NCI-H345 (cell line): ENCODE measurements around the gene AFAP1L2.
"Not testable (repeated sequence)": the region's sequence is repeated elsewhere in the genome, so short reads cannot be mapped to it uniquely, and the experiment has no call there.

Experiments used
- DNase-seq: peaks from one replicate; lab custom pipeline; 2025; lab: John Stamatoyannopoulos, UW

Gene AFAP1L2

DNA sequence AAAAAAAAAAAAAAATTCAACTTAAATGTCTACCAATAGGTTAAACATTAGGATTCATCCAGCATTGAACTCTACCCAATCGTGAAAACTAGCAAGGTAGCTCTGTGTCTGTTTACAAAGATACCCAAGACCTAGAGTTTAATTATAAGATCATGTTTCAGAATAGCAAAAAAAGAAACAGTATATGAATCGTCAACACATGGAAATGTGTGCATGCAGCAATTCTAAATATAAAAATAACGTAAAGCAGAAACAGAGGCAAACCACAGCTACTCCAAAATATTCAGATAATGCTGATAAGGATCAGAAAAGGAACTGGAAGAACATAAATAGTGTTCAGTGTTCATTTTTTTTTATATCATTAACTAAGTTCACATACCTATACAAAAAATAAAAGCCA lies 68.7 kb downstream of the AFAP1L2 start:
- no peak for DNase-seq

DNA sequence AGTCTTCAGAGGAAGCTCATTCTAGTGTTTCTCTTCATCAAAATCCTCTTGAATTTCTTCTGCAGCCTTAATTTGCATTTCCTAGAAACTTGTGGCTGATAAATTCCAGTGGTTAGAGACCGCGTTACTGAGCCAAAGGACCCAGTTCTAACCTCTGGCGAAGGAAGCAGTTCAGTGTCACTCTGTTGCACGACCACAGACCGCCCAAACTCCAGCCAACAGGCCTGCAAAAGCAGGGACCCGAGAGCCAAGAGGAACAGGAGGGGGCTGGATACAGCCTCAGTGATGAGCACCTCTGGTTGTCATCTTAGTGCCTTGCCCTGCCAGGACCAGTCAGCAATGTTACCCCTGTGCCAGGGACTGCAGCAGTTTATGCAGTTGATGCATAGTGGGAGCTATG lies 70.0 kb downstream of the AFAP1L2 start:
- no peak for DNase-seq

DNA sequence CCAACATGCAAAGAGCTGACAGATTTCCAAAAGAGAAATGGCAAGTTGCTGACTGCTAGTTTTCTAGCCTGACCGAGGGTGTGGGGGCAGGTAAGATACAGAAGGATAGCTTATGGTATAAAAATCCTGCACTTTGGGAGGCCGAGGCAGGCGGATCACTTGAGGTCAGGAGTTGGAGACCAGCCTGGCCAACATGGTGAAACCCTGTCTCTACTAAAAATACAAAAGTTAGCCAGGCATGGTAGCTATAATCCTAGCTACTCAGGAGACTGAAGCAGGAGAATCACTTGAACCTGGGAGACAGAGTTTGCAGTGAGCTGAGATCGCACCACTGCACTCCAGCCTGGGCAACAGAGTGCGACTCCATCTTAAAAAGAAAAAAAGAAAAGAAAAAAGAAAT lies 70.9 kb downstream of the AFAP1L2 start:
- not testable (repeated sequence) for DNase-seq

DNA sequence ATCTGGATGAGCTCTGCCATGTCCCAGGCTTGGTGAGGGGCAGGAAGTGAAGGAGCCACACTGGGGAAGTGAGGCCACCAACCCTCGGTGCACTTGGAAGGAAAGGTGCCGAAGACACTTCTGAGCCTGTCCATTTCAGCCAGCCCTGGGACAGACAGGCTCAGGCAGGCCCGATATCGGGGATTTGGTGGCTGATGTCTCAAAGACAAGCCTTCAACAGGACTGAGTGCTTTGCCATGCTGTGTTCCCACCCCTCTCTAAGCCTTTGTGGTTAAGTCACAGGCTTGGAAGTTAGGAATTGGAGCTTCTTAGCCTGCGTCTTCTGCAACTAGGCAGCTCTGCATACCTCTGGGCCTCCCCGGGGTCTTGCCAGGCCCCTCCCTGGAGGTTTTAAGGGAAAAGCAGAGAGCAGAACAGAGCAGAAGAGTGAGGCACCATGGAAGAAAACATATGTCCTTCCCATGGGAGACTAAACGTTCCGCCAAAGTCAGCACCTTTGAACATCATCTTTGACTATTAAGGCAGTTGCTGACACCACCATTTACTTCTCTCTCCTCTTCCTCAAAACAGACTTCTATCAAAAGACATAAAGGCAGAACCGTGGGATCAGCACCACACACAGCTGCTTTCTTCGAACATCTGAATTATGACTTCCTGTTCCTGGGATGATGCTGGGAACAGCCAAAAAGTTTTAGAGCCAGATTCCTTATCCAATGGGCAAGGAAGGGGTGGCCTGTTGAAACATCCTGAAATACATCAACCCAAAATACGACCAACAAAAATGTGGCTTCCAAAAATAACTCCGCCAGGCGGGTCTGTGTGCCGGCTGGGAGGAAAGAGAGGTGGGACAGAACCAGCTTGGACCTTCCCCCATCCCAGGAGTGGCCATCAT lies 71.8 kb downstream of the AFAP1L2 start:
- DNase-seq = no peak

DNA sequence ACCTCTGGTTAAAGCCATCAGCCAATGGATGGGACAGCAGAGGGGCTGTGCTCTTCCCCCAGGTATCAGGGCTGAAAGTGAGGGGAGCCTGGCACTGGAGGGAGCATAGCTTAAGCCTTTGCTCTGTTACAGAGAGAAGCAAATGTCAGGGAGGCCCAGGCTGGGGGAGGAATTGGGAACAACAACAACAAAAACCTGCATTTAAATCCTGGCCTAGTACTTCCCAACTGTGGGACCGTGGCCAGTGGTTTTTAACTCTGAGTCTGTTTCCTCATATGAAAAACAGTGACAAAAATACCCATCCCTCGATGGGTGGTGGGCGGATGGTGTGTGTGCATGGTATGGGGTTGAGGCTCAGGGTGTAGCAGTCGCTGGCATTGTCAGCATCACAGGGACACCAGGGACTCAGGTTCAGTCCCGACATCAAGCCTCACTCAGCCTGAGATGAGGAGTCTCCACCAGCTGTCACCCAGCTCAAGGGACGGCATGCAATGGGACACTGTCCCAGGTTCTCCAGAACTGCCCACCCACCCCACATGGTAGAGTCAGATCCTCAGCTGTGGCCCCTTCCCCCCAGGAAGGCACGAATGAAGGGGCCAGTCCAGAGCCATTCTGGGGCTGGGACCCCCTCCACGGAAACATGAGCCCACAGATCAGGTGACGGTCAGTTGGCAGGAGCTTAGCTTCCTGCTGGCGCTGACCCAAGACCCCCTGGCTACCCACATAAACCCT lies 74.5 kb downstream of the AFAP1L2 start:
- no peak for DNase-seq

DNA sequence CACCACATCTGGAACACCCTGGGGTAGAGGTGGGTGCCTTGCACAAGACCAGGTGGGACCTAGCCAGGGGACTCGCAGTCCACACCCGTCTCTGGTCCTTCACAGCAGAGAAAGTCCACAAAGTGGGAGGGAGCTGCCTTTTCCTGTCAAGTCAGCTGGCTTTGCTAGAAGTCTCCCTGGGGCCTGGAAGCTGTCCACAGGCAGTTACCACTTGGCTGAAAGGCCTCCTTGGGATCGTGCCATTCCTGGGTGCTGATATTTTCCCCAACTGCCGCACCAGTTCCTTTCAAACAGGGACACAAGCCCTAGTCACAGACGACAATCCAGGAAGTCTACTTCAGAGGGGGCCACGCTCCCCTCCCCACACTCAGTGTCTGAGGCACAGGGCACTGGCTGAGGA lies 75.4 kb downstream of the AFAP1L2 start:
- no peak for DNase-seq

DNA sequence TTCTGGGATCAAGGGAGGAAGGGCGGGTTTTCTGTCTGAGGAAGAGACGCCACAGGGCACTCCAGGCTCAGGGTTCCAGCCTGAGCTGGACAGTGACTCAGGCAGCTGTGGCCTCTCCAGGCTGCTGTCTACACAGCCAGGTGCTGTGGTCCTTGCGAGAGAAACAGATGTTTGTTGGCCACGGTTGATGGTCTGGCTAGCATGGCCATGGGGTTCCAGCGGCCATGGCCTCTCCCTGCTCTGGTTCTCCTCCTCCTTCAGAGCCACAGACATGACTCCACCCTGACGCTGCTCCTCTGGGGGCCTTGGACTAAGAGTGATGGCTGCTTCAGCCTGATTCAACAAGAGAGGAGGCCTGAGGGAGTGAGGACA lies 75.9 kb downstream of the AFAP1L2 start:
- DNase-seq = no peak

DNA sequence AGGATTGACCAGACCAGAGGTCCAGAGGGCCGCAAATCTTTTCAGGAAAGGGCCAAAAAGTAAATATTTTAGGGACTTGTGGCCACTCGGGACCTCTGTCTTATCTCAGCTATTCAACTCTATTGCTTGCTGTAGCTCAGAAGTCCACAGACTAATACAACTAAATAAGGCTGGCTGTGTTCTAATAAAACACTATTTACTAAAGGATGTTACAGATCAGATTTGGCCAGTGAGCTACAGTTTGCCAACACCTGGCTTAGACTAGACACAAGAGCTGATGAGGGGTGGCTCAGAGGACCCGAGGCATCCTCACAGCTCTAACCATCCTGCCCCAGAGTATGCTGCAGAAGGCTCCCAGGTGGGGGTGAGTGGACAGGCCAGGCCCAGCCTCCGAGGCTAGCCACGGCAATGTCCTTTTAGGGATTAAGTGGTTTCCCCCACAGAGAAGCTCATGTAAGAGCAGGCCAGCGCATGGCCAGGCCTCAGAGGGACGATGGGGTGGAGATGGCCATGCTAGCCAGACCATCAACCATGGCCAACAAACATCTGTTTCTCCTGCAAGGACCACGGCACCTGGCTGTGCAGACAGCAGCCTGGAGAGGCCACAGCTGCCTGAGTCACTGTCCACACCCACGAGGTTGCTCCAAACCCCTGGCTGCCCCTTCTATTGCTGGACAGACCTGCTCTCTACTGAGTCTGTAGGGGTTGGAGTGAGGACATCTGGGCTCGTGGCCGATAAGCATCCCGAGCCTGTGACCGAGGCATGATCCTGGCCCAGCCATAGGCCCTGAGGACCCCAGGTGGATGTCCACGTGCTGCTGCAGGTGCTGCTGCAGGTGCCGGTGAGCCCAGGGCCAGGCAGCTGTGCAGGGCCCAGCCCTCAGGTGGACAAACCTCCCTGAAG lies 76.5 kb downstream of the AFAP1L2 start:
- no peak for DNase-seq

DNA sequence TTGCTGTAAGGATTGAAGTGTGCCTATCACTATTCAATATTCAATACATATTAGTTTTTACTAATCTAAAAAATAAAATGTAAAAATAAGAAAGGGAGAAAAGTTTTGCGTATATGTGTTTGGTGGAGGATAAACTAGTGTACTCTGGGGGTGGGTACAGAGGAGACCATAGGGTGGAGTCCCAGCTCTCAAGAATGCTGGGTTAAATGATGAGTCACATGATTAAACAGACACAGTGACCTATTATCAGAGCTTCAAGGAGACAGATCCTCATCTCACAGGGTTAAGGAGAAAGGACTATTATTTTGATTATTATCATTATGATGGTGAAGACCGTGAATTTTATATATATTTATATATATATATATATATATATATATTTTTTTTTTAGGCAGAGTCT lies 77.5 kb downstream of the AFAP1L2 start:
- DNase-seq = no peak

DNA sequence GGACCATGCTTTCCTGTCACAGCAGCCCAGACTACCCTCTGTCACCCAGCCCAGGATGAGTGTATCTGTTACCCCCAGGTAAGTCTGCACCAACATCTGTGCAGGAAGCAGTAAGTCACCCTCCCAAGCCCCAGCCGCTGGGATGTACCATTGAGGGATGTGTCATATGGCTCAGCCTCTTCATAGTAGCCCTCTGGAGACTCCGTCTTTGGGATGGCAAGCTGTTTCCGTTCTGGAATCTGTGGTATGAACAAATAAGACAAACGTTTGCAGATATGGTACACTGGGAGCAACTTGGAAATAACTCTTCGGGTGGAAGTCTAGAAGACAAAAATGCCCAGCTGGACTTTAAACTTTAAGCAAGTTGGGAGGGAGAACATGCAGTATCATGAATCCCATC lies 81.3 kb downstream of the AFAP1L2 start:
- no peak for DNase-seq

DNA sequence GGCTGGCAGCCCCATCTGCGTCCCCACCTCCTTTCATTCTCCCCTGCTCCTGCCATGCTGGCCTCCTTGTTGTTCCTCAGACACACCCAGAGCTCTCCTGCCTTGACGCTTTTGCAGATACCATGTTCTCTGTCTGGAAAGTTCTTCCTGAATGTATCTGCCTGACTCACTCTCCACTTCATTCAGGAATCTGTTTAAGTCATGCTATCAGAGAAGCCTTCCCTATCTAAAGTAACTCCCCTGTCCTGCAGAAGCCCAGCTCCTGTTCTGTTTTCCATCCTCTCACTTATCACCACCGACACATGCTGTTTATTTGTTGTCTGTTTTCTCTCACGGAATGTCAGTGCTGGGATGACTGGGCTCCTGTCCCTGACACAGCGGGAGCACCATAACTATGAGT lies 82.0 kb downstream of the AFAP1L2 start:
- DNase-seq = no peak

DNA sequence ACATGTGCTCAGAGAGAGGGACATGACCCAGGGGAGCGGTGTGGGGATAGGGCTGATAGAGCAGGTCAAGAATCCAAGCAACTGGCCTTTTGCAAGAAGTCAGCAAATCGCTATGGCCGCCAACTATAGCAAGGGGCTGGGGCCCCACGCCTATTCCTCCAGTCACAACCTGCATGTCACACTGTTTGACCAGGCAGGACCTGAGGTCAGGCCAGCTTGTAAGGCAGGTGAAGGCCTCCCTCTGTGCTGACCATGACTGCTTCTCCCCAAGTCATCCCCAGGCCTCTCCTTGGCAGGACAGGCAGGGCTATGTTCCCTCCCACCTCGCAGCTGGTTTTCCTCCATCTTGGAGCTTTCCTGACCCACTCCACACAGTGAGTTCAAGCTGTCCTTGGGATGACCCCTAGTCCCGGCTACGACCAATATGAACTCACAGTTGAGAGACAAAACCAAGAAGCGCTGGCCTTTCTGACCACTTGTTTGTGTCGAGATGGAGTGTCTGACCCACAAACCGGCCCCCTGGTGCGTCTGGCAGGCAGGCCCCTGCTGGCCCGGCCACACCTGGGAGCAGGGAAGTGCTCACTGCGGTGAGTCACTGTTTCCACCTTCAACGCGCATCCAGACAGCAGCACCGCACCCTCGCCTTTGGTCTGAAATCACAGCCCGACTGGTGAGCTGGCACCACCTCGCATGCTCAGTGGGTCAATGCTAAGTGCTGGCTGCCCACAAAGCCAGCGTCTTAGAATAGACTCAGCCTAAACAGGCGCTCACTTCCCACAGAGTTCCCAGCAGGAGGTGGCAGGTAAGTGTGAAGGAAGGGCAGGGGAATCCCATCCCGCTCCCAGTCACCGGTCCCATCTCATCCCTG lies 83.8 kb downstream of the AFAP1L2 start:
- no peak for DNase-seq

DNA sequence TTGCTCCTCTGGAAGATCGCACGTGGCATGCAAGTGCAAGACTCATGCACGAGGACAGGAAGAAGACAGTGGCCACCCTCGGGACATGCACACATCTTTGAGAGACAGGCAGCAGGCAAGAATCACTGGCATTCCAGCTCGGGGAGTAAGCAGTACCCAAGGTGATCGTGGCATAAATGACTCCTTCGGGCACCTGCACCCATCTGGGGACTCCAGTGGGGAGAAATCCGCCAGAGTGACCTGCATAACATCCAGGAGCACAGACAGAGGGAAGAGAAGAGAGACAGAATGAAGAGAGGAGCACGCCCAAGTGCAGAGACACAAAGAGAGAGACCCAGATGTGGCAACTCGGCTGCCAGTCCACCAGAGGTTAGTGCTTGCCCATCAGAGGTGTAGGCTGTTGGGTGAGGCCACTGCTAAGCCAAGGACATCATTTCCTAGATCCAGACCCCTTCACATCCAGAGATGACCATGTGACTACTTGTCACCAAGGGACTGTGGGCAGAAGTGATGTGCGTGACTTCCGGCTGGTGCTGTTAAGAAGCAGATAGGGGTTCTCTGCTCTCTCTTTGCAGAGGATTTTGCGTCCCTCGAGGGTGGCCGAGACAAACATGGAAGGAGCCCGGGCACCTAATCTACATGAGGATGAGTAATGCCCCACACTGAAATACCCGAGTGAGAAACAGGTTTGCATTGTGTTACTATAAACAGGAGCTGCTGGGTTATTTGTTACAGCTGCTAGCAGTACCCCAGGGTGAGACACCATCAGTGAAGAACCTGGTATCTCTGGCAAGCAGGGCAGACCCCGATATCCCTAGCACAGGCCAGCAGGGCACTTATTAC lies 84.7 kb downstream of the AFAP1L2 start:
- DNase-seq = no peak

DNA sequence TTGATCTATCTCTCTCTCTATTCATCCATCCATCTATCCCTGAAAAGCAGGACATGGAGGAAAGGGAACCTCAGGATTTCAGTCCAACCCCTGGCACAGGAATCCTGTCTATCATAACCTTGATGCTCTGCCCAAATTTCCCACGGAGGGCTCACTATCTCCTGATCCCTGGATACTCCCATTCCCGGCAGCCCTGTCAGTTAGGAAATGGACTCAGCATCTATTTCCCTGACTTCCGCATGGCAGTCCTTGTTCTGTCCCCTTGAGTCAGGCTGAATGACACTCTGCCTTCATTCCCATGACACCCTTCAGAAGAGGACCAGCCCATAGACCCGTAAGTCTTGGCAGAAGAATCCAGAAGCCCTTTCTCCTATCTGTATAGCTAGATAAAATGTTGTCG lies 87.6 kb downstream of the AFAP1L2 start:
- no peak for DNase-seq

DNA sequence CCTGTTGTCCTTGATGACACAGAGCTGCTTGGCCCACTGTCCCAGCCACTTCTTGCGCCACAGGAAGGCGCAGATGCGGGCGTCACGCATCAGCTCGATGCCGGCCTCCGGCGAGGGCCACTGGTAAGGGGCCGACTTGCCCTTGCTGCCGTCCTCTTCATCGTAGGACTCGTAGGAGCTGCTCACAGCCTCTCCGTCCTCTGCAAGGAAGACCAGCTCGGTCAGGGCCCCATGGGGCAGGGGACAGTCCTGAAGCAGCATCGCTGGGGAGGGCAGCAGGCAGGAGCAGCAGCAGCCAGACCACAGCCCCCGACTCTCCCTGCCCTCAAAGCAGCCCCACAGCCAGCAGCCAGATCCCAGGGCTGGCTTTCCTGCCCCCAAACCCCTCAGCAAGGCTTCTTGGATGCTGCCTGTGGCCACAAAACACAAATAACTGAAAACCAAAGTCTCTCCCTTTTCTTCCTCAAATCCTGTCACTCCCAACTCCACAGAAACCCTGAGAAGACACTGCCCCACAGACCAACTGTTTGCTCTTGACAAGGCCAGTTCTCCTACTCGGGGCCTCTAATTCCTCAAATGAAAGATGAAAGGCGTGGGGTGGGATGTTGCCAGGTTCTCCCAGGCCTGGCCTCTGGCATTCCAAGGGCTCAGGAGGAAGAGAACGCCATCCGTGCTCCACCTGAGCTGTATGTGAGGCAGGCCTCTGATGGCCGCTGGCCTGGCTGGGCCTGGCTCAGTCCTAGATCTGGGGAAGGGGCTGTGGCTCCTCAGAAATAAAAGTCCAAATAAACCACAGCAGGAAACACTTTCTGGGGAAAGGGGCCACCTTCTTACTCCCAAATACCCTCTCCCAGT lies 88.5 kb downstream of the AFAP1L2 start:
- no peak for DNase-seq

DNA sequence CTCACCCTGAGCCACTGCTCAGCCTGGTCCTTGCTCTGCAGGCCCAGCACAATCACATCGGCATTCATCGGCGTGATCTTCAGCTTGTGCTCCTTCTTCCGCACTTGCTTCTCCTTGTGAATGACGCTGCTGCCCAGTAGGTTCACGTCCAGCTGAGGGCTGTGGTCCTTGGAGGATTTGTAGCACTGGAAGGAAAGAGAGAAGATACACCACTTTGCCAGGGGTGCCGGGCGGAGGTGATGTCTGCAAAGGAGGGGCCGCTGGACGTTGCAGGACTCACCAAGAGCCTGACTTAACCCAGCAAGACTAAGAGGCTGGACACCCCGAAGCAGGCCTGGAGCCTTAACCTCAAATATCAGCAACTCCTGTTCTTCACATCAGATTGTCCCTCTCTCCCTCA lies 90.4 kb downstream of the AFAP1L2 start:
- DNase-seq = no peak

DNA sequence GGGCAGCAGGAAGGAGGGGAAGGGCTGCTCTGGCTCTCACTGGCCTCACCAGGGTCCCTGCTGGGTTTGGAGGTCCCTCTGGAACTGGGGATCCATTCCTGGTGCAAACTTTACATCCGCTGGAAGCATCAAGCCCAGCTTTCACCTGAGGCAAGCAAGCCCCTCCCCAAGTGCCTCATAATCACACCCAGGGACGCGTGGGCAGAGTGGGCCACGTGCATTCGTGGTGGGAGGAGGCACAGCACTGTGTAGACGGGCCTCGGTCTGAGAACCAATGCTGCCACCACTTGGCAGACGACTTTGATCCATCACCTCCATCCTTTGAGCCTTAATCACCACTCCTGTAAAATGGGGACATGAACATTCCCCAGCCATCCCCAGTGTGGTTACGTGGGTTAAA lies 91.2 kb downstream of the AFAP1L2 start:
- no peak for DNase-seq

DNA sequence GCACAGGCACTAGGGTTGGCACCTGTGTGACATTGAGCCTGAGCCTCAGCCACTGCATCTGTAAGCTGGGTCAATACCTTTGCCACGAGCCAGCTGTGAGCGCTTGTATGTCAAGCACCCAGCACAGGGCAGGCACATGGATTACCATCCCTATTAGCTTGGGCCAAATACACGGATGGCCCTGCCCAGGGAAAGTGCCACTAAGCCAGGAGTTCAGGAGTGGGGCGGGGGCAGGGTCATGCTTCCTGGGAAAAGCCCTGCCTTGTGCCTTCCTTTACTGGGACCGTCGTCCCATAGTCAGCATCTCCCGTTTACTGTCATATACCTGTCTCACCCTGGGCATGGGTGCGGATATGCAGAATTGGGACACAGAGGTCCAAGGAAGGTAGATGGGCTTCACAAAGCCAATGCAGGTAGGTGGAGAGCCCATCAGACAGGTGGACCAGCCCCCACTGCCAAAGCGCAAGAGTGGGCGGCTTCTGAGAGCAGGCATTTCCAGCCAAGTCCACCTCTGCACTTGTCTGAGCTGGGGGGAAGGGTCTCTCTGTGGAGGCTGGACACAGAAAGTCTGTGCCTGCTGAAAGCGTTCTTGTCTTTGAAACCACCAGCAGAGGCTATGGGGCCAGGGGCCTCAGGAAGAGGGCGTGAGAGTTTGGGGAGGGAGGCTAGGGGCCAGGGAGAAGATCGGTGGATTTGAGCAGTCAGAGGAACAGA lies 92.6 kb downstream of the AFAP1L2 start:
- DNase-seq = no peak

DNA sequence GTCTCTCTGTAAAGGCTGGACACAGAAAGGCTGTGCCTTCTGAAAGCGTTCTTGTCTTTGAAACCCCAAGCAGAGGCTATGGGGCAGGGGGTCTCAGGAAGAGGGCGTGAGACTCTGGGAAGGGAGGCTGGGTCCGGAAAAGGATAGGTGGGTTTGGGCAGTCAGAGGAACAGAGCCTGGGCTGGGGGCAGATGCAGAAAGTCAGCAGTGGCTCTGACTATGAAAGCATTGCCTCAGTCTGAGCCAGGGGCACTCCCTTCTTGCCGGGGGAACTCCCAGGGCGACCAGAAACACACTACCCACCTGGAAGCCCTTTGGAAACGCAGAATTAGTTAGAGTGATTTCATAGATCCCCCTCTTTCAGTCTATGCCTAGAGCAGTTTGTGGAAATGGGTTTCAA lies 93.3 kb downstream of the AFAP1L2 start:
- DNase-seq = no peak
